ENCODE measurements around the gene GRIP2.

Gene GRIP2

GRCh38 chr3:14450506-14450905 is 89.6 kb downstream of the GRIP2 start:
- no peak for DNase-seq (ENCODE audit: insufficient read length, low spot score)
- TF ChIP-seq TAF1 (IDR thresholded peaks at IDR 0.05; ENCODE audit: low read depth, low read length) (no peak), PAX5 (IDR thresholded peaks at IDR 0.05; ENCODE audit: insufficient read depth, low read length, severe bottlenecking) (no peak), SPI1 (IDR thresholded peaks at IDR 0.05; ENCODE audit: low read depth, low read length) (no peak), POLR2AphosphoS5 (IDR thresholded peaks at IDR 0.05; ENCODE audit: low read depth, low read length) (no peak), POLR2A (IDR thresholded peaks at IDR 0.05; ENCODE audit: low read depth, low read length) (no peak), POU2F2 (IDR thresholded peaks at IDR 0.05; ENCODE audit: low read depth, low read length) (no peak)
- FAIRE-seq = no peak

GRCh38 chr3:14448756-14449727 is 91.1 kb downstream of the GRIP2 start:
- no peak for TF ChIP-seq POLR2AphosphoS5 (IDR thresholded peaks at IDR 0.05; ENCODE audit: low read depth, low read length)
- TF ChIP-seq TAF1 (IDR thresholded peaks at IDR 0.05; ENCODE audit: low read depth, low read length) = no peak
- no peak for TF ChIP-seq POU2F2 (IDR thresholded peaks at IDR 0.05; ENCODE audit: low read depth, low read length)
- no peak for TF ChIP-seq SPI1 (IDR thresholded peaks at IDR 0.05; ENCODE audit: low read depth, low read length)
- TF ChIP-seq PAX5 (IDR thresholded peaks at IDR 0.05; ENCODE audit: insufficient read depth, low read length, severe bottlenecking) = no peak
- no peak for TF ChIP-seq POLR2A (IDR thresholded peaks at IDR 0.05; ENCODE audit: low read depth, low read length)
- no peak for DNase-seq (ENCODE audit: insufficient read length, low spot score)
- FAIRE-seq = no peak

- TF ChIP-seq SPI1 (IDR thresholded peaks at IDR 0.05; ENCODE audit: low read depth, low read length) (no peak), POLR2A (IDR thresholded peaks at IDR 0.05; ENCODE audit: low read depth, low read length) (no peak), POLR2AphosphoS5 (IDR thresholded peaks at IDR 0.05; ENCODE audit: low read depth, low read length) (no peak), POU2F2 (IDR thresholded peaks at IDR 0.05; ENCODE audit: low read depth, low read length) (no peak), PAX5 (IDR thresholded peaks at IDR 0.05; ENCODE audit: insufficient read depth, low read length, severe bottlenecking) (no peak)
- DNase-seq (ENCODE audit: insufficient read length, low spot score) (no peak), FAIRE-seq (no peak)
Observed at GRCh38 chr3:14448063-14448462, 92.1 kb downstream of the GRIP2 start.

DNA sequence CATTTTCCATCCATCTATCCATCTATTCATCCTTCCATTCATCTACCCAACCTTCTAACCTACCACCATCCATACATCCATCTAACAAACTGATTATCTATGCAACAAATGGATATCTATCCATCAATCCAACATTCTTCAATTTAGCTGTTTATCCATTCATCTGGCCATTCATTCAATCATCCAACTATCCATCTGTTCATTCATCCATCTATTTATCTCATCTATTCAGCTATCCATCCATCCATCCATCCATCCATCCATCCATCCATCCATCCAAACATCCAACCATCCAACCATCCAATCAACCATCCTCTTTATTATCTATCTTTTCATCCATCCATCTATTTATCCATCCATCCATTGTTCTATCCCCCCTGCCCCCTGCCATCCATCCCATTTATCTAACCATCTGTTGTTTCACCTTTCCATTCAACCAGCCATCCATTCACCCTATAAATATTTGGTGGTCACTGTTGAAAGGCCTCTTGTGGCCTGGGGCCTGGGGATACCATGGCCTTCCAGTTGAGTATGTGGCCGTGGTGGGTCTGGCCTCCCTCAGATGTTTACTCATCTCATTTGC is 93.1 kb downstream of the GRIP2 start:
- TF ChIP-seq POLR2AphosphoS5 (IDR thresholded peaks at IDR 0.05; ENCODE audit: low read depth, low read length) (no peak), SPI1 (IDR thresholded peaks at IDR 0.05; ENCODE audit: low read depth, low read length) (no peak), PAX5 (IDR thresholded peaks at IDR 0.05; ENCODE audit: insufficient read depth, low read length, severe bottlenecking) (no peak), POU2F2 (IDR thresholded peaks at IDR 0.05; ENCODE audit: low read depth, low read length) (no peak), TAF1 (IDR thresholded peaks at IDR 0.05; ENCODE audit: low read depth, low read length) (no peak), POLR2A (IDR thresholded peaks at IDR 0.05; ENCODE audit: low read depth, low read length) (no peak)
- FAIRE-seq (no peak), DNase-seq (ENCODE audit: insufficient read length, low spot score) (no peak)

- DNase-seq (ENCODE audit: insufficient read length, low spot score) (no peak), FAIRE-seq (no peak)
- TF ChIP-seq POLR2A (IDR thresholded peaks at IDR 0.05; ENCODE audit: low read depth, low read length) (no peak), POU2F2 (IDR thresholded peaks at IDR 0.05; ENCODE audit: low read depth, low read length) (no peak)
Observed at GRCh38 chr3:14445773-14446172, 94.4 kb downstream of the GRIP2 start.

- FAIRE-seq (no peak), DNase-seq (ENCODE audit: insufficient read length, low spot score) (no peak)
- TF ChIP-seq POLR2A (IDR thresholded peaks at IDR 0.05; ENCODE audit: low read depth, low read length) (no peak), POU2F2 (IDR thresholded peaks at IDR 0.05; ENCODE audit: low read depth, low read length) (no peak), POLR2AphosphoS5 (IDR thresholded peaks at IDR 0.05; ENCODE audit: low read depth, low read length) (no peak)
Observed at GRCh38 chr3:14444380-14444779, 95.8 kb downstream of the GRIP2 start.

- FAIRE-seq = no peak
- TF ChIP-seq POLR2AphosphoS5 (IDR thresholded peaks at IDR 0.05; ENCODE audit: low read depth, low read length) = no peak
- TF ChIP-seq PAX5 (IDR thresholded peaks at IDR 0.05; ENCODE audit: insufficient read depth, low read length, severe bottlenecking) = no peak
- no peak for TF ChIP-seq SPI1 (IDR thresholded peaks at IDR 0.05; ENCODE audit: low read depth, low read length)
- no peak for TF ChIP-seq POLR2A (IDR thresholded peaks at IDR 0.05; ENCODE audit: low read depth, low read length)
- DNase-seq (ENCODE audit: insufficient read length, low spot score) = no peak
Observed at GRCh38 chr3:14441920-14442300, 98.2 kb downstream of the GRIP2 start.

DNA sequence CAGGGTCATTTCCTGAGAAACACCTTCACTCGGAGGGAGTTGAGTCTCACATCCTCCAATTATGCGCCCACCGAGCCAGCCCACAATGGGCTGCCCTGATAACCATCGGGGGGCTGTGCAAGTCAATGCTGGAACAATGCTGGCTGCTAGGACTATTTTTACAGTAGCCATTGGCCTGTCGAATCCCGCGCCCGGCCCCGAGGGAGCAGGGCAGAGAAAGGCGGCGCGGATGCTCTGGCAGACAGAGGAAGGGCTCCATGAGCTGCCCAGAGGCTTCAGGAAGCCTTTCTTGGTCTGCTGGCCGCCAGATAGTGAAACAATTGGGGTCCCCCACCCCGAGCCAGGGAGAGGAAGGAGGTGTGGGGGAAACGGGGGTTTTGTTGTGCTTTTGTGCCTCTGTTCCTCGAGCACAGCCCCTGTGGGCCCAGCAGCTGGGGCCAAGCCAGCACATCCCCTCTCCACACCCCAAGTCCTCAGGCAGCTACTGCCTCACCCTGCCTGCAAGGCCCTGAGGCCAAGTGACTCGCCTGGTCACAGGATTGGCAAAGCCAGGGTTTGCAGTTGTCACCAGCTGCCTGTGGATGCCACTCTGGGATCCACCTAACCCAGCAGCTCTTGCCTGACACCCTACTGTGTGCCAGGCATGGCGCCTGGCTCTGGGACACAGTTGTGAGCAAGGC is 98.8 kb downstream of the GRIP2 start:
- DNase-seq (ENCODE audit: insufficient read length, low spot score) = no peak
- no peak for FAIRE-seq
- no peak for TF ChIP-seq POLR2A (IDR thresholded peaks at IDR 0.05; ENCODE audit: low read depth, low read length)
- no peak for TF ChIP-seq TAF1 (IDR thresholded peaks at IDR 0.05; ENCODE audit: low read depth, low read length)
- no peak for TF ChIP-seq PAX5 (IDR thresholded peaks at IDR 0.05; ENCODE audit: insufficient read depth, low read length, severe bottlenecking)
- no peak for TF ChIP-seq POU2F2 (IDR thresholded peaks at IDR 0.05; ENCODE audit: low read depth, low read length)
- TF ChIP-seq POLR2AphosphoS5 (IDR thresholded peaks at IDR 0.05; ENCODE audit: low read depth, low read length) = no peak

DNA sequence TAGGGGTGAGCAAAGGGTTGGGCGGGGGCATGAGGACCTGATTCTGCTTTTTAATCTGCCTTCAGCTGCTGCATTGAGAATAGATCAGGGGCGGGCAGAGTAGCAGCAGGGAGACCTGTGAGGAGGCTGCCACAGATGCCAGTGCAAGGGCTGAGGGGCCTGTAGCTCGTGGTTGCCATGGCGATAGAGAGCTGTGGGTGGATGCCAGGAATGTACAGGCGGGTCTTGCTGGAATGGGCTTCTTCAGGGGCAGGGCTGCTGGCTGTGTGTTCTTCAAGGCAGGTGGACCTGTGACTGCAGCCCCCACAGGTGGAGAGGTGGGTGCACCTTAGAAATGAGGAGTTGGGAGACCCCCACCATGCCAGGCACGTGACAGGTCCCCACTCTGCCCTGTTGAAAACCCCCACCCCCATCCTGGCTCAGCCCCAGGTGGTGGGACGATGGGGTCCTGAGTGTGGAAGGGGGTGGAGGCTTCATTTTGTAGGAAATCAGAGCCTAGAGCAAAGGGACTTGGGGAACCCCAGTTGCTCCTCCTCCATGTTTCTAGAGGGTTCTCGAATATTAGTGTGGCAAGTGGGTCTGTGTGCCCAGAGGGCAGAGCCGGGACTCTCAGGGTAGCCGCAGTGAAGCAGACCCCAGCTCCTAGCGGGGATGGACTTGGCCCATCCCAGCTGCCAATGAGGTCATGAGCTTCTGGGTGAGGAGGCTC is 99.5 kb downstream of the GRIP2 start:
- TF ChIP-seq TAF1 (IDR thresholded peaks at IDR 0.05; ENCODE audit: low read depth, low read length) (no peak), SPI1 (IDR thresholded peaks at IDR 0.05; ENCODE audit: low read depth, low read length) (no peak), PAX5 (IDR thresholded peaks at IDR 0.05; ENCODE audit: insufficient read depth, low read length, severe bottlenecking) (no peak), POLR2A (IDR thresholded peaks at IDR 0.05; ENCODE audit: low read depth, low read length) (no peak), POLR2AphosphoS5 (IDR thresholded peaks at IDR 0.05; ENCODE audit: low read depth, low read length) (no peak), POU2F2 (IDR thresholded peaks at IDR 0.05; ENCODE audit: low read depth, low read length) (no peak)
- DNase-seq (ENCODE audit: insufficient read length, low spot score) (no peak), FAIRE-seq (no peak)
